GM23248 (cell line): ENCODE data around the gene ACTN1.

ENCODE experiments used
- EZH2 ChIP-seq: fragments of 200-600 bp; sonication (generic); IDR thresholded peaks from 2 replicates; pipeline ENCODE4 v1.6.1; 2018; ENCODE audit warnings: antibody characterized with exemption, mild to moderate bottlenecking; ENCODE audit not compliant: insufficient read depth, poor library complexity, severe bottlenecking
- EZH2phosphoT487 ChIP-seq: fragments of 200-600 bp; sonication (generic); IDR thresholded peaks from 2 replicates; pipeline ENCODE4 v1.6.1; 2018; ENCODE audit warnings: antibody characterized with exemption, moderate library complexity, mild to moderate bottlenecking, low read depth; ENCODE audit not compliant: insufficient read depth

GRCh38 chr14:68862954-68863594 is 116.0 kb downstream of the ACTN1 start:
- TF ChIP-seq EZH2 (no peak), EZH2phosphoT487 (no peak)
